Keratinocyte (primary cell): ENCODE results near the gene KLHL21. TPM values are rescaled to one million over a fixed set of nuclear protein-coding genes. Genes with fewer than 3 reads are reported as not detected.
A peak's percentile ranks its signal among the peaks of the same experiment; 100 is the strongest.

Source experiments
- DNase-seq: peaks from one replicate; pipeline ENCODE4 v3.0.0-alpha.2; 2011; ENCODE audit warnings: low read depth, missing footprints, low spot score
- FAIRE-seq: peaks from 2 replicates; lab custom pipeline; 2011; peaks lifted over from hg19 to GRCh38; lab: Jason Lieb, UNC
- H2AFZ ChIP-seq: 2 replicates; pipeline ENCODE4 v1.6.0; 2012; ENCODE audit warnings: low read length, control low read depth, inconsistent platforms; ENCODE audit not compliant: control insufficient read depth
- H3K27ac ChIP-seq: 2 replicates; pipeline ENCODE4 v1.5.1; 2011; ENCODE audit warnings: low read length; ENCODE audit not compliant: control insufficient read depth, insufficient read depth
- H3K27me3 ChIP-seq: 3 replicates; pipeline ENCODE4 v1.6.0; 2011; ENCODE audit warnings: low read length; ENCODE audit not compliant: control insufficient read depth, insufficient read depth; ENCODE audit errors: extremely low read depth
- H3K36me3 ChIP-seq, 2 experiments: 2 replicates in 1 of 2; 3 replicates in 1 of 2; pipeline ENCODE4 v1.5.1; 2011; ENCODE audit warnings: low read length in 2 of 2, mild to moderate bottlenecking in 1 of 2; ENCODE audit not compliant: control insufficient read depth in 2 of 2, insufficient read depth in 2 of 2; ENCODE audit errors: extremely low read depth in 1 of 2
- H3K4me1 ChIP-seq: 3 replicates; pipeline ENCODE4 v1.5.1; 2011; ENCODE audit warnings: low read length; ENCODE audit not compliant: control insufficient read depth, insufficient read depth; ENCODE audit errors: extremely low read depth
- H3K4me2 ChIP-seq: 3 replicates; pipeline ENCODE4 v1.6.0; 2011; ENCODE audit warnings: low read depth, low read length; ENCODE audit not compliant: control insufficient read depth, insufficient read depth; ENCODE audit errors: extremely low read depth
- H3K4me3 ChIP-seq, 3 experiments: fragments of 200-600 bp in 1 of 3; sonication (generic) in 1 of 3; 2 replicates in 2 of 3; 3 replicates in 1 of 3; pipeline ENCODE4 v1.5.1; 2011 to 2016; ENCODE audit warnings: low read length in 3 of 3, mild to moderate bottlenecking in 3 of 3, control low read depth in 2 of 3, inconsistent platforms in 1 of 3, low read depth in 1 of 3, mixed read lengths in 1 of 3, mixed run types in 1 of 3, moderate library complexity in 1 of 3; ENCODE audit not compliant: control insufficient read depth in 2 of 3, insufficient read depth in 2 of 3; ENCODE audit errors: extremely low read depth in 1 of 3
- H3K79me2 ChIP-seq: 2 replicates; pipeline ENCODE4 v1.6.0; 2012; ENCODE audit warnings: low read length; ENCODE audit not compliant: control insufficient read depth, insufficient read depth
- H3K9ac ChIP-seq: 3 replicates; pipeline ENCODE4 v1.6.0; 2011; ENCODE audit warnings: low read length; ENCODE audit not compliant: control insufficient read depth, insufficient read depth; ENCODE audit errors: extremely low read depth
- H3K9me1 ChIP-seq: 3 replicates; pipeline ENCODE4 v1.6.0; 2011; ENCODE audit warnings: low read length; ENCODE audit not compliant: control insufficient read depth, insufficient read depth; ENCODE audit errors: extremely low read depth
- H3K9me3 ChIP-seq: 2 replicates; pipeline ENCODE4 v1.5.1; 2012; ENCODE audit warnings: low read depth, low read length; ENCODE audit not compliant: control insufficient read depth
- H4K20me1 ChIP-seq: 3 replicates; pipeline ENCODE4 v1.6.0; 2011; ENCODE audit warnings: low read length; ENCODE audit not compliant: control insufficient read depth, insufficient read depth; ENCODE audit errors: extremely low read depth
- CTCF ChIP-seq, 3 experiments: IDR thresholded peaks in 1 of 3; conservative IDR thresholded peaks in 1 of 3; optimal IDR thresholded peaks in 1 of 3; 2 replicates in 2 of 3; 3 replicates in 1 of 3; pipeline versions ENCODE3 to v1.5.1; 2011; ENCODE audit warnings: low read length in 3 of 3, mild to moderate bottlenecking in 3 of 3, moderate library complexity in 2 of 3, control low read depth in 1 of 3, inconsistent platforms in 1 of 3; ENCODE audit not compliant: insufficient read depth in 2 of 3; ENCODE audit errors: extremely low read depth in 1 of 3
- EZH2 ChIP-seq: IDR thresholded peaks from one replicate; pipeline ENCODE4 v1.6.1; 2012; ENCODE audit warnings: inconsistent platforms, mild to moderate bottlenecking, low read length, moderate library complexity
- dilution Hi-C: fragments of 300-500 bp; cut with MboI; formaldehyde crosslinking; loops from one replicate; pipeline ENCODE4 v1.7.0; 2020; ENCODE audit warnings: low sequenced_read_pairs; ENCODE audit not compliant: extremely low pct_ligation_motif_present
- polyA plus RNA-seq, 5 experiments: library from polyadenylated mRNA; depleted of rRNA in 3 of 5; stranded (reverse) in 3 of 5; stranded (forward) in 1 of 5; unstranded in 1 of 5; fragments of >200 nt; gene quantifications; 1 replicate in 1 of 5; 2 replicates in 3 of 5; 3 replicates in 1 of 5; pipeline versions ENCODE4 v1.2.1 to v1.2.3, GENCODE V29; 2011 to 2012; ENCODE audit warnings: missing spikeins in 2 of 5, low read depth in 1 of 5, low replicate concordance in 1 of 5

The KLHL21 gene
- polyA plus RNA-seq, 1 donor (not counting 4 experiments of a cell fraction or from before 2014, with no cell fraction given), result 24.8 TPM

GRCh38 chr1:6554031-6554906 lies 48.4 kb downstream of the KLHL21 start, which contains the start of gene NOL9:
Gene NOL9, minus strand, starts transcription at chr1:6554513. Its CDS starts 11 bp downstream, at chr1:6554502.
- Histone ChIP-seq H4K20me1 (no peaks in the 10 kb centered on the region), H3K9me3 (no peaks in the 10 kb centered on the region), H3K79me2 (peaks cover 28% of the 10 kb centered on the region), H3K27me3 (no peaks in the 10 kb centered on the region), H3K9me1 (no peaks in the 10 kb centered on the region), H3K4me1 (peaks cover 11% of the 10 kb centered on the region), H3K27ac (peak within 1 kb of the TSS; percentile 76), H2AFZ (peak within 1 kb of the TSS; percentile 91), H3K4me2 (peak within 1 kb of the TSS; percentile 97), H3K36me3 (peaks cover 6 to 14% of the 10 kb centered on the region in 2 experiments), H3K4me3 (peak within 1 kb of the TSS; percentile 94 to 100 (median 96)), H3K9ac (peak within 1 kb of the TSS; percentile 94)
- peak; percentile 76 for FAIRE-seq
- peak; percentile 48 for DNase-seq
- TF ChIP-seq EZH2 (no peak), CTCF (optimal IDR thresholded peaks at IDR 0.05 in 1 of 3, IDR thresholded peaks at IDR 0.05 in 1 of 3, conservative IDR thresholded peaks at IDR 0.05 in 1 of 3; ENCODE audit: extremely low read depth in 1 of 3, insufficient read depth in 2 of 3, low read length in 3 of 3) (peak; percentile 83 to 99 (median 87))
- dilution Hi-C loops, result no loop called here

GRCh38 chr1:6547301-6547700 lies 55.4 kb downstream of the KLHL21 start:
- Histone ChIP-seq H2AFZ (no peak overlapping the region), H3K4me2 (no peak overlapping the region), H3K36me3 (peaks cover 28 to 31% of the 10 kb centered on the region in 2 experiments), H3K79me2 (peaks cover 11% of the 10 kb centered on the region), H3K27ac (no peak overlapping the region), H3K9me1 (no peaks in the 10 kb centered on the region), H3K9me3 (no peaks in the 10 kb centered on the region), H3K9ac (no peak overlapping the region), H3K4me3 (no peak overlapping the region), H4K20me1 (no peaks in the 10 kb centered on the region), H3K27me3 (no peaks in the 10 kb centered on the region), H3K4me1 (peaks cover 31% of the 10 kb centered on the region)
- TF ChIP-seq CTCF (optimal IDR thresholded peaks at IDR 0.05 in 1 of 3, IDR thresholded peaks at IDR 0.05 in 1 of 3, conservative IDR thresholded peaks at IDR 0.05 in 1 of 3; ENCODE audit: extremely low read depth in 1 of 3, insufficient read depth in 2 of 3, low read length in 3 of 3) (peak in 2 of 3 experiments; percentile 7 to 18), EZH2 (no peak)
- FAIRE-seq (no peak), DNase-seq (no peak)
- dilution Hi-C loops, result no loop called here
